Immature natural killer cell (primary cell): ENCODE measurements around the gene TAF15. TPM values are rescaled to one million over a fixed set of nuclear protein-coding genes. Genes with fewer than 3 reads are reported as not detected.

ENCODE experiments used
- DNase-seq, 3 donors: peaks; one replicate each; pipeline ENCODE4 v3.0.0; 2022; ENCODE audit warnings: mixed read lengths in 1 of 3
- H3K27ac Mint-ChIP-seq, 6 donors: one replicate each; pipeline ENCODE4 v1.8.0; 2020; ENCODE audit warnings: mixed read lengths in 6 of 6, mild to moderate bottlenecking in 5 of 6, inconsistent platforms in 4 of 6, moderate library complexity in 3 of 6
- H3K27me3 Mint-ChIP-seq, 3 donors: one replicate each; pipeline ENCODE4 v1.8.0; 2020 to 2021; ENCODE audit warnings: low read depth in 3 of 3, mild to moderate bottlenecking in 3 of 3, mixed read lengths in 3 of 3, moderate library complexity in 3 of 3, inconsistent platforms in 1 of 3
- H3K36me3 Mint-ChIP-seq, 3 donors: one replicate each; pipeline ENCODE4 v1.8.0; 2020; ENCODE audit warnings: mixed read lengths in 3 of 3, inconsistent platforms in 2 of 3, mild to moderate bottlenecking in 2 of 3
- H3K4me1 Mint-ChIP-seq, 2 donors: one replicate each; pipeline ENCODE4 v1.8.0; 2020; ENCODE audit warnings: inconsistent platforms in 2 of 2, mild to moderate bottlenecking in 2 of 2, mixed read lengths in 2 of 2, moderate library complexity in 1 of 2
- H3K4me3 Mint-ChIP-seq, 5 donors: one replicate each; pipeline ENCODE4 v1.8.0; 2020; ENCODE audit warnings: mild to moderate bottlenecking in 5 of 5, mixed read lengths in 5 of 5, inconsistent platforms in 3 of 5, moderate library complexity in 3 of 5
- H3K9me3 Mint-ChIP-seq, 6 donors: one replicate each; pipeline ENCODE4 v1.8.0; 2020; ENCODE audit warnings: mild to moderate bottlenecking in 6 of 6, mixed read lengths in 6 of 6, inconsistent platforms in 4 of 6, moderate library complexity in 3 of 6
- polyA plus RNA-seq, 3 donors: library from polyadenylated mRNA; unstranded; fragments of 300-500 nt; fragmentation: Illumina TruSeq; gene quantifications; one replicate each; pipeline ENCODE4 v1.2.3, GENCODE V29; 2021

The TAF15 gene
- polyA plus RNA-seq, 3 donors from 2014 or later, result 9.4 to 35.5 (median 10.3) TPM

DNA sequence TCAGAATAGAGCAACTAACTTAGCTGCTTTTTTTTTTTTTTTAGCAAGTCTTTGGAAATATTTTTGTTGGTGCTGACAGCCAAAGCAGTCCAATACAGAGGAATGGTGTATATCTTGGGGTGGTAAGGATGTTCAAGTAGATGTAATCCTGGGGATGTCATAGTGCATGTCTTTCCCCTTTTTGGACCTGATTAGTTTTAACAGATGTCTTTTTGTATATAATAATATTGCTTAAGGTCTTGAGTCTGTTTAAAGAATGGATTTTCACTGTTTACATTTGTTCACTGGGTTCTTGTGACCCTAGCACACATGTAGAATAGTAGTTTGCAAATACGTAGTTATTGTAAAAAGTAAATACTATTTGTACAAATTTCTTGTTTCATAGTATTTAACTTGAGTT is 7.9 kb downstream of the TAF15 start:
- no peaks in the 10 kb centered on the region for H3K27me3 Mint-ChIP-seq
- H3K36me3 Mint-ChIP-seq, result peaks cover 4 to 20% (median 11%) of the 10 kb centered on the region in 3 donors
- H3K4me1 Mint-ChIP-seq, result peaks cover 47 to 81% of the 10 kb centered on the region in 2 donors
- no peak overlapping the region for H3K4me3 Mint-ChIP-seq
- no peak for DNase-seq
- H3K9me3 Mint-ChIP-seq, result no peaks in the 10 kb centered on the region
- H3K27ac Mint-ChIP-seq, result peak overlapping the region in 5 of 6 donors; percentile 5 to 55 (median 34)

DNA sequence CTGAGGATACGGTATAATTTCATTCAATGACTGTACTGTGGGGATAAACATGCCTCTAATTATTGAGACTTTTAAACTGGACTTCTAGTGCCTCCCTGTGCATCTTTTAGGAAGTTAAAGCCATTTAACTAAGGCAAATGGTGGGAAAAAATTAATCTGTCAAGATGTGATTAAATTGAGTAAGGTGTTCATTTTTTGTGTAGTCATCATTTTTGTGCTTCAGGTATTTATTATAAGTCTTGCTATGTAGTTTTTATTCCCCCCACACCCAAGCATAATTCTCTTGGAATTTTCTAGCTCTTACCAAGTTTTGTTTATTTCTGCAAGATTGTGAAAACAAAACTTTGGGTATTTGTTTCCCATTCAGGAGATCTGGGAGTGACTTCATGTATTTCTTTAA is 10.2 kb downstream of the TAF15 start:
- Mint-ChIP-seq H3K27me3 (no peaks in the 10 kb centered on the region), H3K9me3 (no peaks in the 10 kb centered on the region), H3K27ac (peak overlapping the region in 5 of 6 donors; percentile 32 to 72 (median 62)), H3K4me3 (no peak overlapping the region), H3K4me1 (peaks cover 34 to 70% of the 10 kb centered on the region in 2 donors), H3K36me3 (peaks cover 13 to 32% (median 21%) of the 10 kb centered on the region in 3 donors)
- no peak for DNase-seq

DNA sequence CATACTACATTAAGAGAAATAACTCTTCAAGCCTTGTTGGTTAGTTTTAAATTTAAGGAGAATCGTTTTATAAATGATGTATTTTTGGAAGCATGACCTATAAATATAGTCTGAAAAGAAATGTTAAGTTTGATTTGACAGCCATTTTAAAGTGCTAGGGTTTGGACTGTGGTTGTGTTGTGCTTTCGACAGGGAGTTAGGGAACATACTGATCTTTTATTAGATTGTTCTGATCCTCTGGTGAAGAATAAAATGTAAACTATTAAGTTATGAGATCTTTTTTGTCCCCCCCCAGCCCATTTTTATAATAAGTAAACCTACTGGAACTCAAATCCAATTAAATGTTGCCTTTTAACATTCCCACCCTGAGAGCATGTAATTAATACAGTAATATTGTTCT is 12.0 kb downstream of the TAF15 start:
- no peaks in the 10 kb centered on the region for H3K27me3 Mint-ChIP-seq
- no peak for DNase-seq
- no peak overlapping the region for H3K27ac Mint-ChIP-seq
- H3K9me3 Mint-ChIP-seq, result no peaks in the 10 kb centered on the region
- peaks cover 16 to 45% (median 29%) of the 10 kb centered on the region in 3 donors for H3K36me3 Mint-ChIP-seq
- no peak overlapping the region for H3K4me3 Mint-ChIP-seq
- peaks cover 20 to 57% of the 10 kb centered on the region in 2 donors for H3K4me1 Mint-ChIP-seq

DNA sequence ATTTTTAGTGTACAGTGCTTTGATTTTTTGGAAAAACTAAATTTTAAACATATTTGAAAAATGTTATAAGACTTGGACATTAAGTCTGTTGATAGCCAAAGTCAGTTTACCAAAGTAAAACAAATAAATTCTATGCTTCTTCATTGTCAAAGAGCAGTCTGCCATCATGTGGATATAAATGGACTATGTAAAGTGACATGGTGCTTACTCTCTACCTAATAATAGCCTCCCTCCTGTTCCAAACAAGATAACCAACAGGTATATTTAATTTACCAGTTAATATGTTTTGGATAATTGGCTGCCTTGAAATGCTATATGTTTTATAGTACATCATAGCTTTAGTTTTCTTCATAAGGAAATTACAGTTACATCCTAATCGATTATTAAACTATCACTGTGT is 15.9 kb downstream of the TAF15 start:
- H3K27ac Mint-ChIP-seq, result no peak overlapping the region

DNA sequence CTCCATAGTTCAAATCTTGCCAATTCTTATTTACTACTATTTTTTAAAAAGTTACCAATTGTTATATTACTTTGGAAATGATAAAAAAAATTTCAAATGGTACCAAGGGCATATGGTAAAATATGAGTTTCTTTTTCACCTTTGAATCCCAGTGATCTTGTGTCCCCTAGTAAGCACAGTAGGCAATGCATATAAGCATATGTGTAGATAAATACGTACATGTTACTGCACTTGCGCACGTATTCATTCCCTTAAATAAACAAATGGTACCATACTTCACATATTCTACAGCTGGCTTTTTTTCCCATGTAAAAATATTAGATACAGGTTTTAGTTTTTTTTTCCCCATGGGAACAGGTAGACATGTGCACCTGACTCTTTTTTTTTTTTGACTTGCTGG is 31.8 kb downstream of the TAF15 start:
- H3K36me3 Mint-ChIP-seq, result peaks cover 31 to 53% (median 32%) of the 10 kb centered on the region in 3 donors
- no peaks in the 10 kb centered on the region for H3K9me3 Mint-ChIP-seq
- no peak overlapping the region for H3K4me3 Mint-ChIP-seq
- peaks cover 0 to 6% of the 10 kb centered on the region in 2 donors for H3K4me1 Mint-ChIP-seq
- DNase-seq, result no peak
- peaks cover 0 to 2% (median 2%) of the 10 kb centered on the region in 3 donors for H3K27me3 Mint-ChIP-seq
- peak overlapping the region in 1 of 6 donors; percentile 53 for H3K27ac Mint-ChIP-seq

More for the DNA sequence above, 15.9 kb downstream of the TAF15 start:
- Mint-ChIP-seq H3K4me3 (no peak overlapping the region), H3K4me1 (peaks cover 2 to 18% of the 10 kb centered on the region in 2 donors), H3K9me3 (no peaks in the 10 kb centered on the region), H3K27me3 (no peaks in the 10 kb centered on the region), H3K36me3 (peaks cover 12 to 48% (median 30%) of the 10 kb centered on the region in 3 donors)
- DNase-seq, result no peak

DNA sequence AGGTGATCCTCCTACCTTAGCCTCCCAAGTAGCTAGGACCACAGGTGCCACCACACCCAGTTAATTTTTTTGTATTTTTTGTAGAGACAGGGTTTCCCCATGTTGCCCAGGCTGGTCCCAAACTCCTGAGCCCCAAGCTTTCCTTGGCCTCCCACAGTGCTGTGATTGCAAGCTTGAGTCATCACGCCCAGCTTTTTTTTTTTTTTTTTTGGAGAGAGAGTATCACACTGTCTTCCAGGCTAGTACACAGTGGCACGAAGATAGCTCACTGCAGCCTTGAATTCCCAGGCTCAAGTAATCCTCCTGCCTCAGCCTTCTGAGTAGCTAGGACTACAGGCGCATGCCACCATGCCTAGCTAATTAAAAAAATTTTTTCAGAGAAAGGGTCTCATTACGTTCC is 32.2 kb downstream of the TAF15 start:
- Mint-ChIP-seq H3K9me3 (no peaks in the 10 kb centered on the region), H3K27me3 (peaks cover 0 to 2% (median 2%) of the 10 kb centered on the region in 3 donors), H3K4me3 (no peak overlapping the region), H3K36me3 (peaks cover 31 to 53% (median 32%) of the 10 kb centered on the region in 3 donors), H3K4me1 (peaks cover 0 to 6% of the 10 kb centered on the region in 2 donors), H3K27ac (peak overlapping the region in 1 of 6 donors; percentile 12)
- no peak for DNase-seq

DNA sequence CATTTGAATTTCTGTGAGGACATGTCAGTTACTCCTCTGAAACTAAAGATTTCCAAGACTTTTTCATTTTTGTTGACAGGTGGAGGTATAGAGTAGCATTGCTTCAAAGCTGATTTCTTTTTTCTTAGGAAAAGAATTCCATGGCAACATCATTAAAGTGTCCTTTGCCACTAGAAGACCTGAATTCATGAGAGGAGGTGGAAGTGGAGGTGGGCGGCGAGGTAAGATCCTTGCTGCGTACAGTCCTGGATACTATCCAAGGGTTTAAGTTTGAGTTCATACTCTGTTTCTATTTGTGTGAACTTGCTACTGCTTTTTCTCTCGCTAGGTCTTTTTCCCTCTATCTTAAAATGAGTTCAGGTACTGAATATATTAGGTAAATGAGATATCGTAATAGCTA is 33.0 kb downstream of the TAF15 start:
- H3K27ac Mint-ChIP-seq, result peak overlapping the region in 5 of 6 donors; percentile 17 to 73 (median 51)
- H3K4me3 Mint-ChIP-seq, result no peak overlapping the region
- no peak for DNase-seq
- peaks cover 0 to 2% (median 2%) of the 10 kb centered on the region in 3 donors for H3K27me3 Mint-ChIP-seq
- peaks cover 0 to 6% of the 10 kb centered on the region in 2 donors for H3K4me1 Mint-ChIP-seq
- peaks cover 31 to 55% (median 32%) of the 10 kb centered on the region in 3 donors for H3K36me3 Mint-ChIP-seq
- H3K9me3 Mint-ChIP-seq, result no peaks in the 10 kb centered on the region

DNA sequence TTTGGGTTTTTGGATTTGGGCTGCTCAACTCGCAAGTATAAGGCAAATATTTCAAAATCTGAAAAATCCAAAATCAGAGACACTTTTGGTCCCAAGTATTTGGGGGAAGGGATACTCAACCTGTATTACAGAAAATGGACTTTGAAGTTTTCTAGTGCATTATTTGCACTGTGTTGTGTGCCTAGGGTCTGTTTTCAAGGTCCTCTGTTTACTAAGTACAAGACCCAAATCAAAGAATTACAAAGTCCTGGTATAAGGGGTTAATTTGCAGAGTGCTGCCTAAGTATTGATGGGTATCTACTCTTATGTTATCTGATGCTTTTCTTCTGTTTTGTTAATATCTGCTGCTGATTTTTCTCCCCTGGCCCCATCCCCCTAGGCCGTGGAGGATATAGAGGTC is 34.4 kb downstream of the TAF15 start:
- peak overlapping the region in 4 of 6 donors; percentile 30 to 77 (median 67) for H3K27ac Mint-ChIP-seq
- peaks cover 0 to under 1% of the 10 kb centered on the region in 2 donors for H3K4me1 Mint-ChIP-seq
- H3K27me3 Mint-ChIP-seq, result peaks cover 0 to 2% (median 2%) of the 10 kb centered on the region in 3 donors
- H3K4me3 Mint-ChIP-seq, result no peak overlapping the region
- DNase-seq, result no peak
- H3K36me3 Mint-ChIP-seq, result peaks cover 37 to 60% (median 39%) of the 10 kb centered on the region in 3 donors
- no peaks in the 10 kb centered on the region for H3K9me3 Mint-ChIP-seq

DNA sequence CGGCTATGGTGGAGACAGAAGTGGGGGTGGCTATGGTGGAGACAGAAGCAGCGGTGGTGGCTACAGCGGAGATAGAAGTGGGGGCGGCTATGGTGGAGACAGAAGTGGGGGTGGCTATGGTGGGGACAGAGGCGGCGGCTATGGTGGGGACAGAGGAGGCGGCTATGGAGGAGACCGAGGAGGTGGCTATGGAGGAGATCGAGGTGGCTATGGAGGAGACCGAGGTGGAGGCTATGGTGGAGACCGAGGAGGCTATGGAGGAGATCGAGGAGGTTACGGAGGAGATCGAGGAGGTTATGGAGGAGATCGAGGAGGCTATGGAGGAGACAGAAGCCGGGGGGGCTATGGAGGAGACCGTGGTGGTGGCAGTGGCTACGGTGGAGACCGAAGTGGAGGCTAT is 35.3 kb downstream of the TAF15 start:
- peaks cover 36 to 59% (median 39%) of the 10 kb centered on the region in 3 donors for H3K36me3 Mint-ChIP-seq
- DNase-seq, result no peak
- H3K27me3 Mint-ChIP-seq, result peaks cover 0 to 2% (median 2%) of the 10 kb centered on the region in 3 donors
- H3K27ac Mint-ChIP-seq, result peak overlapping the region in 2 of 6 donors; percentile 21 to 58
- no peaks in the 10 kb centered on the region for H3K9me3 Mint-ChIP-seq
- H3K4me3 Mint-ChIP-seq, result no peak overlapping the region
- peaks cover 2 to 5% of the 10 kb centered on the region in 2 donors for H3K4me1 Mint-ChIP-seq

DNA sequence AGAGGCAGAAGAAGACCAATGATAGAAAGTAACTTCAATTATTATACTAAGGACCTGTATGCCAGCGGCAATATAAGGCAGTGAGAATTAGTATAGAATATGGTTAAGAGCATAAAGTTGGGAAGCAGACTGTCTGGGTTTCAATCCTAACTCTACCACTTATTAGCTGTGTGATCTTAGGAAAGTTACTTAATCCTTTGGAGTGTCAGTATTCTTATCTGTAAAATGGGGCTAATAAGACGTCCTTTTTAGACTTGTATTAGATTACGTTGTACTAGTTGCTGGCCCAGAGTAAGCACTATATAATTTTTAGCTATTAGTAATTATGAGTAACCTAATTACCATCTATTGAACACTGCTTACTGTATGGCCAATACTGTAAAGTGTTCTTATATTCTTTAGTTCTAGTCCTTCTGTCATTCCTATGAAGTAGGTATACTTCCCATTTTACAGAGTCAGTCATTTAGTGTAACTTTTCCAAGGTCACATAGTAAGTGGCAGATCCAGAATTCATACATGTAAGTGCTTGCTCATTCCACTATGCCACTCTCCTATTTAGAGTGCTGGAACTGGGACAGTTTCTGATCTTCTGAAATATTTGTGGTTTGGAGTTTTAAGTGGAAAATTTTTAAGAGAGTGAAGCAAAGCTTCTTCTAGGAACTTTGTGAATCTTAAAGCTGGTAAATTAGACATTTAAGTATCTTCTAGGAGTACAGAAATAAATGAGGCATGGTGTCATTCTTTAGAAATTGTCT is 36.9 kb downstream of the TAF15 start:
- Mint-ChIP-seq H3K27me3 (no peaks in the 10 kb centered on the region), H3K9me3 (peaks cover 0 to 1% (median 0%) of the 10 kb centered on the region in 6 donors), H3K4me3 (no peak overlapping the region), H3K4me1 (peaks cover 13 to 21% of the 10 kb centered on the region in 2 donors), H3K36me3 (peaks cover 33 to 57% (median 35%) of the 10 kb centered on the region in 3 donors), H3K27ac (peak overlapping the region in 5 of 6 donors; percentile 16 to 59 (median 39))
- no peak for DNase-seq

DNA sequence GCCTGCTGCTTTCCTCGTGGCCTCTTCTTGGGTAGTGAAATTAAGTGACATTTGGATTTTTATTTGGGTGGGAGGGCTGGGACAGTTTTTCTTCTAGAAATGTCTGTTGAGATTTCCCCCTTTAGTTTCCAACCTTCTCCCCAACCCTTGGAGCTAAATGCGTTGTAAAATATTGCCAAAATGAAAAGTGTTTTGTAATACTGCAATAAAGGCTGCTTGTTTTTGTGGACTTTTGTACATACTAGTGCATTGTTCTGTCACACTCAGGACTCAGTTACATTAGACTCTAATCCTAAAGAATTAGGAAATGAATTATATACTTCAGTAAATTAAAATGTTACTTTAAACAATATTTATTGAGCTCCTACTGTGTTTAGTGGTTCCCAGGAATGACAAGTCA is 37.7 kb downstream of the TAF15 start:
- Mint-ChIP-seq H3K27ac (peak overlapping the region in 1 of 6 donors; percentile 39), H3K4me1 (peaks cover 17 to 25% of the 10 kb centered on the region in 2 donors), H3K27me3 (no peaks in the 10 kb centered on the region), H3K36me3 (peaks cover 34 to 59% (median 37%) of the 10 kb centered on the region in 3 donors), H3K4me3 (no peak overlapping the region), H3K9me3 (peaks cover 0 to 2% (median 0%) of the 10 kb centered on the region in 6 donors)
- no peak for DNase-seq

DNA sequence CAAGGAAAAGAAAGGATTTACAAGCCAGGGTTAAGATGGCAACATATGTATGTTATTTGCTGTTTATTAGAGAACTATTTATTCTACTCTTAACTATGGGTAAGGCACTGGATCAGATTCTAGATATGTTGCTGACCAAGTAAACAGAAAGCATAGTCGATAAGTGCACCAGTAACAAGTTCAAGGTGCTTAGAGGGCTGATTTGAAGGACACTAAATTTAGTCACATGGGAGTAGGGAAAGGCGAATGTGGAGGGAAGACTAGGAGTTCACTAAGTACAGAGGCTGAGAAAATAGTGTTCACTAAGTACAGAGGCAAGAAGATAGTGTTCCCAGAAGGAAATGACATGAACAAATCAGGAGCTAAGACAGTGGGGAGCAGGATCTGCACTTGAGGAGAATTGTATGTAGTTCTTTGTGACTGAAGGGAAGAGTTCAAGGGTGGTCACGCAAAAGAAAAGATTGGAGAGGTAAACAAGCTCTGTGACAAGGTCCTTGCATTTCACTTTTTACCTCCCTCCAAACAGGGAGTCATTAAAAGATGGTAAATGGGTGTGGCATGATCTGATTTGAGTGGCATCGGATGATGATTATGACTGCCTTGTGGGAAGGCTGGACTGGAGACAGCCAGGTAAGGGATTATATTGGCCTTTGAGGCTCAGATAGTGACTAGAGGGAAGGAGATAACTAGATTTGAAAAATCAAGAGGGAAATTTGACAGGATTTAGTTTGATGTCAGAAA is 38.5 kb downstream of the TAF15 start:
- Mint-ChIP-seq H3K9me3 (peaks cover 0 to 2% (median 0%) of the 10 kb centered on the region in 6 donors), H3K4me3 (no peak overlapping the region), H3K27ac (peak overlapping the region in 5 of 6 donors; percentile 55 to 90 (median 65)), H3K4me1 (peaks cover 21 to 30% of the 10 kb centered on the region in 2 donors), H3K36me3 (peaks cover 32 to 59% (median 34%) of the 10 kb centered on the region in 3 donors), H3K27me3 (no peaks in the 10 kb centered on the region)
- no peak for DNase-seq

DNA sequence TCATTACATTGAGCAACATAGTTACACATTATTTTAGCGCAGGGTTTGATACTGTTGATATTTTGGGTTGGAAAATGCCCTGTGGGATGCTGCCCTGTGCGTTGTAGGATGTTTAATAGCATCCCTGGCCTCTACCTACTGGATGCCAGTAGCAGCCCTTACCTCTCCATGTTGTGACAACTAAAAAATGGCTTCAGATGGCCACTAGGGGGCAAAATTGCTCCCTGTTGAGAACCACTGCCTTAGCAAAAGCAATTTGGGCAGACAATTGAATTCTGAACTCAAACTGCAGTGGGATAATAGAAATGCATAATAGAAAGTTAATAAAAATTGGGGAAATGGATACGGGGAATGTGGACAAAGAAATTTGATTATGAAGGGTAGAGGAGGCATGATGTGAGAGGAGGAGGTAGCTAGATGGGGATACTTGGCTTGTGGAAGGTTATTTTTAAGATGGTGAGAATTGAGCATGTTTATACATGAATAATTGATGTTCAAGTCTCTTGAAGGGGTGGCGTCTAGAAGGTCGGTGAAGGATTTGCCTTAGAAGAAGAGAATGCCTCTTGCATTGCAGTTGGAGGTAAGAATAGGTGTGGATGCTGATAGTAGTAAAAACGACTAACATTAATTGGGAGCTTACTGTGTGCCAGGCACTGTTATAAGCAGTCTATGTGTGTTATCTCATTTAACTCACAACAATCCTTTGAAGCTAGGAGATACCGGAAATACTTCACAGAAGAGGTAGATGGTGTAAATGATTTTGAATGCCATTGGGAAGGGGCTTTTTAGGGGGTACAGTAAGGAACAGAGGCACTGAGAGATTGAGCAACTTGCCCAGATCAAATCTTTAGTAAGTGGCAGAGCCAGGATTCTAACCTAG is 40.4 kb downstream of the TAF15 start:
- H3K36me3 Mint-ChIP-seq, result peaks cover 26 to 51% (median 28%) of the 10 kb centered on the region in 3 donors
- H3K9me3 Mint-ChIP-seq, result peaks cover 0 to 2% (median 0%) of the 10 kb centered on the region in 6 donors
- peak overlapping the region; percentile 47 to 87 (median 78) for H3K27ac Mint-ChIP-seq
- H3K4me1 Mint-ChIP-seq, result peaks cover 31 to 46% of the 10 kb centered on the region in 2 donors
- DNase-seq, result peak; percentile 69 to 78 (median 74)
- peaks cover 0 to 2% (median 0%) of the 10 kb centered on the region in 3 donors for H3K27me3 Mint-ChIP-seq
- H3K4me3 Mint-ChIP-seq, result peak overlapping the region; percentile 8 to 56 (median 29)
